NCI-H2029 treated with DMSO at 0.1 percent for 48 hours (cell line): ENCODE results near the gene INPP4B.
"Not testable (repeated sequence)": the region's sequence is repeated elsewhere in the genome, so short reads cannot be mapped to it uniquely, and the experiment has no call there.

Experiments
- DNase-seq: peaks from one replicate; lab custom pipeline; 2025; lab: John Stamatoyannopoulos, UW

The INPP4B gene

DNA sequence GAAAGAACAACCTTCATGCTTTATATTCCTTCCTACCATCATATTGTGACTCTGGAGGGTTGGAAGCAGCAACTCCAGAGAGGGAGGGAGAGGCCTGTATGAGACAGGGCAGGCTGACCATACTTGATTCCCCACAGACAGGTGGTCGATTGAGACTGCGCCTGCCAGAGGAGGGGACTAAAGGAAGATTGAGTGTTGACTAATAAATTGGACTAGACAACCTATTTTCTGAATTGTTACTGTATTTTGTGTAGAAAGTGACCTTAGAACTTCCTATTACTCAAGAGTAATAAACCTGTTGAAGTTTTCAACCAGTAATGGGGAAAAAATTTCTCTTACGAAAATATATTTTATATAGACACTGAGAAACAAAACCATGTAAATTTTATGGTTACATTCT lies 301.5 kb downstream of the INPP4B start:
- DNase-seq, result no peak

GRCh38 chr4:142544039-142544438 lies 302.1 kb downstream of the INPP4B start:
- no peak for DNase-seq

DNA sequence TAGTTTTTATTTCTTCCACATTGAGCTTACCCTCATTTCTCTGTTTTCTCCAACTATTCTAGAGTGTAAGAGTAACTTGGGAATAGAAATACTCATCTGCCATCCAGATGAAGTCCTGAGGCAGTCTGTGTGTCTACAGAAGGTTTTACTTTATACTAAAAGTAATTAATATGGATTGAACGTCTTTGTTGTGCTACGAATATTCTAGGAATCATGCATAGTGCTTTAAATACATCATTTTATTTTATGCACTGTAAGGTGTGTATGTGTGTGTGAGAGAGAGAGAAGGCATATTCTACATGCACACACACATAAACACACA lies 305.7 kb downstream of the INPP4B start:
- no peak for DNase-seq

DNA sequence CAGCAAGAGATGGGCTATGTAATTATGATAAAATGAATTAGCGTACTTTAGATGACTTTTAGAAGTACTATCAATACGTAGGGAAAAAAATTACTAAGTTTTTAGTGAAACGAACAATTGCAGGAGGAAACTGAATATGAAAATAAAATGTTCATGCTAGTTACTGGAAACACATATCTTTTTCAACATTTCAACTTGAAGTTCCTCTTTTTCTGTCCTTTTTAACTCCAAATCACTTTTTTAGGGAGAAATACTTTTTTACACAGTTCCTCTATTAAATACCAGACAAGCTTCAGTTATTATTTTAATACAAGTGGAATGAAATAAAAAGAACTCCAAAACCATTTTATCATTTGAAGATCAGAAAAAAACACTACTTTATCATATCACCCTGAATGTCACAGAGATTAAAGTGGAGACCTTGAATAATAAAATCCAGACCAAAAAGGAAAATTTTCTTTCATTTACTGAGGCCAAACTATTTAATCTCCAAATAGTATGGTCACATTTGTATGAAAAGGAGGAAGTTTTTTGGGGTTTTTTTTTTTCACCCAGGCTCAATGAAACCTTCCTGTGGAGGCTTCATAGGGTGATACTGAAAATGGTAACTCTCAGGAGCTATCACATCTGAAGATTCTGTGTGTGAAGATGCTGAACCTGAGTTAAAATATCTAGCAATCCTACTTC lies 306.2 kb downstream of the INPP4B start:
- no peak for DNase-seq

DNA sequence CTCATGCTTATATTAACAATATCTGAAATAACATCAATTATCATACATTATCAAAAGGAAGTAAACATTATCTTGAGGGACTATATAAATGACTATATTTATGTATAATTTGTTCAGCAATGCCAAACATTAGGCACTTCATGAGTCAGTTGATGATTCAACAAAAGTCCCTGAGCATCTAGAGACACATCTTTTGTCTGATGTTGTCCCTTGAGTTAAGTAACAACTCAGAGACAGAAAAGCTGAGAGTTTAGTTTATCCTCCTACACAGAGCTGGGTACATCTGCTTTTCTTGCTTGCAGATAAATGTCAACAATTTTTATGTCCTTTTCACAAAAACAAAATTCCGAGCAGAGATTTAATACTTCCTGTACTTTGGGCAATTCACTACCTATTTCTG lies 311.1 kb downstream of the INPP4B start:
- no peak for DNase-seq

DNA sequence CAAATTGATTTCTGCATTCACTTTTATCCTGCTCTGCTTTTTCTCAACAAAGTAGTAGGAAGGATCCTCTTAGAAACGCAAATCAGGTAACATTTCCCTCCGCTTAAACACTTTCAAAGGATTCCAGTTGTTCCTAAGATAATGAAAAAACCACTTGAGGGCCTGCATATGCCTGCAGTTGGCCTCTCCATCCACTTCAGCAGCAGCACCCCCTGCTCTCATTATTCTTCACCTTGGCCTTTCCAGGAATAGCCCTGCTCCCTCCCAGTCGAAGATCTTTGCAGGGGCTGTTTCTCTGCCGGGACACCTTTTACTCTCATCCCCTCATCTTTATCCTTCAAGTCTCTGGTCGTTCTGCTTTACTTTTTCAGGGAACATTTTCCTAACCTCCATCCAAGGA lies 314.0 kb downstream of the INPP4B start:
- DNase-seq, result no peak

- DNase-seq, result no peak
Observed at GRCh38 chr4:142530728-142531127, 315.4 kb downstream of the INPP4B start.

GRCh38 chr4:142528433-142528832 lies 317.7 kb downstream of the INPP4B start:
- DNase-seq, result no peak

- DNase-seq, result no peak
Observed at GRCh38 chr4:142523111-142523510, 323.0 kb downstream of the INPP4B start.

DNA sequence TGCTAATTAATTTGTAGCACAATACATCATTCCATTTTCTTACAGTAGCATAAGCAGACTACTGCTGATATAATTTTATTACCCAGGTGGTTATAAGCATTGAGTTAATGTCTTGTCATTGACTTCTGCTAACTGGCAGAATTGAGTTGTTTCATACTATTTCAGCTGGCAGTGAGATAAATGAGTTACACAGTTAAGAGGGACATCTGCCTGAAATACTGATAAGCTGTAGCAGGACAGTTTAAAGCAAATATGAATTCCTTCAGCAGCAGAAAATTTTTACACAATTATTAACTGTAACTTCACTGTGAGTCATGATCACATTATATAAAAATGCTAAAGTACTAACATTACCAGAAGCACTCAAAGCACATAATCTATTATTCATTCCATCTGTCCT lies 326.8 kb downstream of the INPP4B start:
- DNase-seq, result no peak

GRCh38 chr4:142516686-142517526 lies 329.2 kb downstream of the INPP4B start:
- no peak for DNase-seq

GRCh38 chr4:142512161-142512560 lies 333.9 kb downstream of the INPP4B start:
- no peak for DNase-seq

DNA sequence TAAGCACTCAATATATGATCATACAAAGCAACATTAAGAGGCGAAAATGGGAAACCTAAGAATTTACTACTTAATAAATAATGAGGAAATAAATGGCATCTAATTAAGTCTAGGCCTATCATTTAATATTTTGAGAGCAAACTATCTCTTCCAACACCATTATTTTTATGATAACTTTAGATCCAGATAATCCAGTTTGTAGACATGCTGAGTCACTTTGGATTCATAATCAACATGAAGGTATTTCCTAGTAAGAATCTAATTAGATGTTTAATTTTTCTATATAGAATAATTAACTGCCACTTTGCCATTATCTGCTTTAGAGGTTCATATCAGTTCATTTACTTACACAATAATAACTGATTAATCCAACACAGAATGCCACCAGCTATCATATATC lies 336.2 kb downstream of the INPP4B start:
- no peak for DNase-seq

GRCh38 chr4:142509381-142509780 lies 336.7 kb downstream of the INPP4B start:
- DNase-seq, result not testable (repeated sequence)

- peak; percentile 24 for DNase-seq
Observed at GRCh38 chr4:142500966-142501365, 345.1 kb downstream of the INPP4B start.

- no peak for DNase-seq
Observed at GRCh38 chr4:142497606-142498005, 348.5 kb downstream of the INPP4B start.

DNA sequence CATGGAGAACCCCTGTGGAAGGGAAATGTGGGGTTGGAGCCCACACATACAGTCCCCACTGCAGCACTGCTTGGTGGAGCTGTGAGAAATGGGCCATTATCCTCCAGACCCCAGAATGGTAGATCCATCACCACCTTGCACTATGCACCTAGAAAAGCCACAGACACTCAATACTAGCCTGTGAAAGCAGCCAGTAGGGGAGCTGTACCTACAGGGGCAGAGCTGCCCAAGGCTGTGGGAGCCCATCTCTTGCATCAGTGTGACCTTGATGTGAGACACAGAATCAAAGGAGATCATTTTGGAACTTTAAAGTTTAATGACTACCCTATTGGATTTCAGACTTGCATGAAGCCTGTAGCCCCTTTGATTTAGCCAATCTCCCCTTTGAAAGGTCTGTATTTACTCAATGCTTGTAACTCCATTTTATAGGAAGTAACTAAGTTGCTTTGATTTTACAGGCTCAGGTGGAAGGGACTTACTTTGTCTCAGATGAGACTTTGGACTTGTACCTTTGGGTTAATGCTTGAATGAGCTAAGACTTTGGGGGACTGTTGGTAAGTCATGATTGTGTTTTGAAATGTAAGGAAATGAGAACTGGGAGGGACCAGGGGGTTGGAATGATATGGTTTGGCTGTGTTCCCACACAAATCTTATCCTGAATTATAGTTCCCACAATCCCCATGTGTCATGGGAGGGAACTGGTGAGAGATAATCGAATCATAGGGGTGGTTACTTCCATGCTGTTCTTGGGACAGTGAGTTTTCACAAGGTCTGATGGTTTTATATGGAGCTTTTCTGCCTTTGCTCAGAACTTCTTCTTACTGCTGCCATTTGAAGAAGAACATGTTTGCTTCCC lies 352.6 kb downstream of the INPP4B start:
- DNase-seq, result no peak

- DNase-seq, result no peak
Observed at GRCh38 chr4:142485452-142485851, 360.6 kb downstream of the INPP4B start.

DNA sequence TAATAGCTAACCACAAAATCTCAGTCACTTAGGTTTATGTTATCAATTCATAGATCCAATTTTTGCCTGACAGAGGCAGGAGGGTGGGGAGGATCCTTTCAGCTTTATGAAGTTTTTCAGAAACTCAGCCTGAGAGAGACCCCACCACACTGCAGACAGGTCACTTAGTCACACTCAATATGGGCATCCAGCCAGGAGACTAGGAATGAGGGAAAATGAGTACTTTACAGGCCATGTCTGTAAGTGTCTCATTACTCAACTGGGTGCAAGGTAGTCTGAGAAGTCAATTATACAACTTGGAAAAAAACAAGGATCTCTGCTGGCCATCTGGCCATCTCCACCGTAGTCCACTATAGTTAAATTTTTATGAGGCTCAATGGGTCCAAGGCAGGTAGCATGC lies 365.9 kb downstream of the INPP4B start:
- no peak for DNase-seq

- DNase-seq, result peak; percentile 72
Observed at GRCh38 chr4:142475663-142476062, 370.4 kb downstream of the INPP4B start.

- peak; percentile 84 for DNase-seq
Observed at GRCh38 chr4:142474398-142475087, 371.6 kb downstream of the INPP4B start.

DNA sequence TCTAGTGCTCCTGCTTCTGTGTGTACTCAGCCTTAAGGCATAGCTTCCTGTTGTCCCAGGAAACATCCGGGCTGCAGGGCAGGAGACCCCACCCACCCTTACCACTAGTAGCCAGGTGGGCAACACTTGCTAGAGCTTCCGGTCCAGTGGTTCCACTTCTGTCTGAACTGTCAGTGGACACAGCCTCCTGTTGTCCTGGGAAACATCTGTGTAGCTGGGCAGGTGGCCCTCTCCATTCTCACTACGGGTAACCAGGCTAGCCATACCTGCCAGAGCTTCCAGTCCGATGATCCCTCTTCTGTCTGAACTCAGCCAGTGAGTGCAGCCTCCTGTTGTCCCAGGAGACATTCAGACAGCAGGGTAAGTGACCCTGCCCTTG lies 372.2 kb downstream of the INPP4B start:
- DNase-seq, result peak; percentile 79
